Smooth muscle cell (in vitro differentiated cells): ENCODE data around the gene GLRX2. TPM values are rescaled to one million over a fixed set of nuclear protein-coding genes. Genes with fewer than 3 reads are reported as not detected.

Experiments used
- DNase-seq: peaks from one replicate; lab custom pipeline; 2025; ENCODE audit not compliant: unreplicated experiment; lab: John Stamatoyannopoulos, UW
- H2AFZ ChIP-seq: fragments of 200-600 bp; sonication (generic); 2 replicates; pipeline ENCODE4 v1.6.0; 2016; ENCODE audit warnings: antibody characterized with exemption, low read depth, mild to moderate bottlenecking
- H3F3A ChIP-seq: fragments of 200-600 bp; sonication (generic); 2 replicates; pipeline ENCODE4 v1.6.0; 2017; ENCODE audit warnings: antibody characterized with exemption, low read depth
- H3K27ac ChIP-seq: fragments of 200-600 bp; sonication (generic); 2 replicates; pipeline ENCODE4 v1.5.1; 2016; ENCODE audit warnings: low read depth, mild to moderate bottlenecking
- H3K27me3 ChIP-seq: fragments of 200-600 bp; sonication (generic); 2 replicates; pipeline ENCODE4 v1.6.1; 2016; ENCODE audit warnings: low read depth, mild to moderate bottlenecking
- H3K36me3 ChIP-seq: fragments of 200-600 bp; sonication (generic); 2 replicates; pipeline ENCODE4 v1.5.1; 2016; ENCODE audit warnings: low read depth
- H3K4me1 ChIP-seq: fragments of 200-600 bp; sonication (generic); 2 replicates; pipeline ENCODE4 v1.5.1; 2016; ENCODE audit warnings: low read depth
- H3K4me2 ChIP-seq: fragments of 200-600 bp; sonication (generic); 2 replicates; pipeline ENCODE4 v1.6.0; 2016; ENCODE audit warnings: mild to moderate bottlenecking
- H3K4me3 ChIP-seq: fragments of 200-600 bp; sonication (generic); 2 replicates; pipeline ENCODE4 v1.5.1; 2016; ENCODE audit warnings: mild to moderate bottlenecking
- H3K79me2 ChIP-seq: fragments of 200-600 bp; sonication (generic); 2 replicates; pipeline ENCODE4 v1.6.0; 2016; ENCODE audit warnings: low read depth, mild to moderate bottlenecking
- H3K9ac ChIP-seq: fragments of 200-600 bp; sonication (generic); 2 replicates; pipeline ENCODE4 v1.6.0; 2016; ENCODE audit warnings: low read depth
- H3K9me3 ChIP-seq: fragments of 200-600 bp; sonication (generic); replicated peaks from 2 replicates; pipeline ENCODE4 v1.5.1; 2016; ENCODE audit warnings: low read depth
- H4K20me1 ChIP-seq: fragments of 200-600 bp; sonication (generic); 2 replicates; pipeline ENCODE4 v1.6.0; 2016; ENCODE audit warnings: low read depth
- CTCF ChIP-seq: fragments of 200-600 bp; sonication (generic); IDR thresholded peaks from 2 replicates; pipeline ENCODE4 v1.5.1; 2017; ENCODE audit warnings: borderline replicate concordance, mild to moderate bottlenecking, antibody characterized with exemption; ENCODE audit not compliant: insufficient read depth, poor library complexity, severe bottlenecking
- WGBS: methylation state at CpG from one replicate; pipeline ENCODE4 v1.1.7; 2016; ENCODE audit warnings: low lambda C conversion rate; 5-methylcytosine and 5-hydroxymethylcytosine counted together
- polyA plus RNA-seq: library from polyadenylated mRNA; unstranded; fragments of >200 nt; fragmentation: Nextera tagmentation; extraction: Ambion mirVana; gene quantifications from 2 replicates; pipeline ENCODE4 v1.2.1, GENCODE V29; 2016
- total RNA-seq: library from RNA; depleted of rRNA; stranded (reverse); fragments of >200 nt; gene quantifications from 2 replicates; pipeline ENCODE4 v1.2.3, GENCODE V29; 2014

The GLRX2 gene
- total and polyA plus RNA-seq, 2 experiments from 2014 or later: 21.7 to 25.9 TPM

- H3F3A ChIP-seq: peaks cover 7% of the 10 kb centered on the region
- peaks cover 45% of the 10 kb centered on the region for H3K79me2 ChIP-seq
- H3K9ac ChIP-seq: peak within 1 kb of the TSS; percentile 86
- DNase-seq: peak; percentile 94
- no peaks in the 10 kb centered on the region for H3K27me3 ChIP-seq
- peak within 1 kb of the TSS; percentile 97 for H3K4me2 ChIP-seq
- peaks cover 37% of the 10 kb centered on the region for H4K20me1 ChIP-seq
- H3K27ac ChIP-seq: peak within 1 kb of the TSS; percentile 88
- WGBS: 1% methylated on average over 80 of the region's 85 CpGs
- H3K36me3 ChIP-seq: no peaks in the 10 kb centered on the region
- H3K4me1 ChIP-seq: peaks cover 15% of the 10 kb centered on the region
- H3K4me3 ChIP-seq: peak within 1 kb of the TSS; percentile 91
- H2AFZ ChIP-seq: peak within 1 kb of the TSS; percentile 89
- H3K9me3 ChIP-seq: no peaks in the 10 kb centered on the region
- peak; percentile 98 for TF ChIP-seq CTCF
These were observed 16.7 kb upstream of the GLRX2 start, which contains the start of gene CDC73 for GRCh38 chr1:193121616-193122593. CDC73 (plus strand) TSS chr1:193122031; CDS start chr1:193122201, 170 bp downstream.

- Histone ChIP-seq H3K27me3 (no peaks in the 10 kb centered on the region), H3F3A (peaks cover 14% of the 10 kb centered on the region), H3K27ac (no peak overlapping the region), H3K4me2 (peak overlapping the region; percentile 97), H3K79me2 (peaks cover 33% of the 10 kb centered on the region), H2AFZ (peak overlapping the region; percentile 82), H3K9me3 (no peaks in the 10 kb centered on the region), H3K9ac (no peak overlapping the region), H3K36me3 (no peaks in the 10 kb centered on the region), H3K4me3 (no peak overlapping the region), H3K4me1 (peaks cover 21% of the 10 kb centered on the region), H4K20me1 (peaks cover 29% of the 10 kb centered on the region)
- no peak for TF ChIP-seq CTCF
- DNase-seq: no peak
- whole genome bisulfite sequencing: 86% methylated on average over 6 of the region's 6 CpGs
These were observed 15.5 kb upstream of the GLRX2 start for GRCh38 chr1:193120604-193121166.

GRCh38 chr1:193118803-193119730 is 13.9 kb upstream of the GLRX2 start:
- Histone ChIP-seq H2AFZ (no peak overlapping the region), H3K4me3 (no peak overlapping the region), H3F3A (peaks cover 14% of the 10 kb centered on the region), H3K27ac (no peak overlapping the region), H3K9ac (no peak overlapping the region), H3K79me2 (peaks cover 17% of the 10 kb centered on the region), H3K36me3 (no peaks in the 10 kb centered on the region), H4K20me1 (peaks cover 12% of the 10 kb centered on the region), H3K27me3 (no peaks in the 10 kb centered on the region), H3K4me2 (no peak overlapping the region), H3K9me3 (no peaks in the 10 kb centered on the region), H3K4me1 (peaks cover 23% of the 10 kb centered on the region)
- no peak for DNase-seq
- WGBS: 95% methylated on average over 4 of the region's 4 CpGs
- no peak for TF ChIP-seq CTCF
